ENCODE measurements around the gene EGR2.

The EGR2 gene

DNA sequence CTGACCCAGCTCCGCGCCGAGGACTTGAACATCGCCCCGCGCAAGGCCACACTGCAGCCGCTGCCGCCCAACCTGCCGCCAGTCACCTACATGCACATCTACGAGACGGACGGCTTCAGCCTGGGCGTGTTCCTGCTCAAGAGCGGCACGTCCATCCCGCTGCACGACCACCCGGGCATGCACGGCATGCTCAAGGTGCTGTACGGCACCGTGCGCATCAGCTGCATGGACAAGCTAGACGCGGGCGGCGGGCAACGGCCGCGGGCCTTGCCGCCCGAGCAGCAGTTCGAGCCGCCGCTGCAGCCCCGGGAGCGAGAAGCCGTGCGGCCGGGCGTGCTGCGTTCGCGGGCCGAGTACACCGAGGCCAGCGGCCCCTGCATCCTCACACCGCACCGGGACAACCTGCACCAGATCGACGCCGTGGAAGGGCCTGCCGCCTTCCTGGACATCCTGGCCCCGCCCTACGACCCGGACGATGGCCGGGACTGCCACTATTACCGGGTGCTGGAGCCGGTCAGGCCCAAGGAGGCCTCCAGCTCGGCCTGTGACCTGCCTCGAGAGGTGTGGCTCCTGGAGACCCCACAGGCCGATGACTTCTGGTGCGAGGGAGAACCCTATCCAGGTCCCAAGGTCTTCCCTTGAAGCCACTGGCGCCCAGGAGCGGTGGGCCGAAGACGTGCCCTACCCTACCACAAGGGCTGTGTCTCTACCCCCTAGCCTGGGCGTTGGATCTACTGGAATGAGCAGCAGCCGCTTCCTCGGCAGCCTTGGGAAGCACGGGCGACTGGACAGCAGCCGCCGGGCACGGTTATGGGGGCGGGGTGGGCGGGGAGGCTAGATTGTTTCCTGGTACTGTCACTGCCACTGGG, 10.7 kb downstream of the EGR2 start:
- Histone ChIP-seq H3K36me3 (ENCODE audit: insufficient read depth, insufficient read length, low read length) (peaks cover 21% of the 10 kb centered on the region), H3K4me3 (ENCODE audit: insufficient read length, low read depth) (peak overlapping the region; percentile 85), H3K4me1 (ENCODE audit: insufficient read depth, insufficient read length) (no peaks in the 10 kb centered on the region), H3K27me3 (ENCODE audit: insufficient read depth, insufficient read length) (no peaks in the 10 kb centered on the region), H3K9me3 (ENCODE audit: insufficient read depth, low read length) (no peaks in the 10 kb centered on the region), H3K9ac (ENCODE audit: insufficient read length, low read depth) (peak overlapping the region; percentile 97)
- TF ChIP-seq SUZ12 (IDR thresholded peaks at IDR 0.05; ENCODE audit: extremely low read depth, insufficient read depth, insufficient read length): no peak
- no peak for TF ChIP-seq ZNF274 (IDR thresholded peaks at IDR 0.05; ENCODE audit: low read depth, low read length)
- TF ChIP-seq YY1 (IDR thresholded peaks at IDR 0.05; ENCODE audit: insufficient read depth, insufficient read length): no peak
- DNase-seq (ENCODE audit: low read depth, low spot score): no peak

DNA sequence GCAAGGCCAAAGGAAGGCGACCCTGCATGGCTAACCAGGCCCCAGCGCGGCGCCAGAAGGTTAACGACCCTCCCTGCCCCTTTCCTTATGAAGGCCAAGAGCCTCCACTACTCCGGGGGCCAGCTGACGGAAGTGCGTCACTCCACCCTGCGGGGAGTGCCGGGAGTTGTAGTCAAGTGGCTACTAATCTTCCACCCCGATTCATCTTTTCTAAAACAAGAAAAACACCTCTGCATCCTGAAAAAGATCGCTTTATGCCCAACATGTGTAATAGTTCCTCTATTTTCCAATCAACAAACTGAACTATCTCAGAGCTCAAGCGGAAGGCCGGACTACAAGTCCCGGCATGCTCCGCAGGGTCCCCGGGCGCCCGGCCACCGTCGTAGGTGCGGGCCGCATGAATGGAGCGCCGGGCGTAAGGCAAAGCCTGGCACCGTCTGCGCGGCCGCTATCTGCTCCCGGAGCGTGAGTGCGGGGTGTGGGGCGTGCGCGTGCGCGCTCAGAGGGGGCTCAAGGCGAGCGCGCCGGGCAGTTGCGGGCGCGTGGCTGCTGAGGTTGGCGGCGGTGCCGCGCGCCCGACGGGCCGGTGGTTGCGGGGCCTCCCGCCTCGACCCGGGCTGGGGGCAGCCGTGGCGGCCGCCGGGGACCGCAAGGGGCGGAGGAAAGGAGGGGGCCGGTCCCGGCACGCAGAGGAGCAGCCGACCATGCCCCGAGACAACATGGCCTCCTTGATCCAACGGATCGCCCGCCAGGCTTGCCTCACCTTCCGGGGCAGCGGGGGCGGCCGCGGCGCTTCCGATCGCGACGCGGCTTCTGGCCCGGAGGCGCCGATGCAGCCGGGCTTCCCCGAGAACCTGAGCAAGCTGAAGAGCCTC, 11.6 kb downstream of the EGR2 start, which contains the start of gene ADO:
Gene ADO (plus strand): TSS at position 365 of the 875 bp plus-strand sequence. CDS start 340 bp downstream, at position 705.
- H3K4me3 ChIP-seq (ENCODE audit: insufficient read length, low read depth): peak within 1 kb of the TSS; percentile 85
- peaks cover 21% of the 10 kb centered on the region for H3K36me3 ChIP-seq (ENCODE audit: insufficient read depth, insufficient read length, low read length)
- DNase-seq (ENCODE audit: low read depth, low spot score): peak; percentile 66

DNA sequence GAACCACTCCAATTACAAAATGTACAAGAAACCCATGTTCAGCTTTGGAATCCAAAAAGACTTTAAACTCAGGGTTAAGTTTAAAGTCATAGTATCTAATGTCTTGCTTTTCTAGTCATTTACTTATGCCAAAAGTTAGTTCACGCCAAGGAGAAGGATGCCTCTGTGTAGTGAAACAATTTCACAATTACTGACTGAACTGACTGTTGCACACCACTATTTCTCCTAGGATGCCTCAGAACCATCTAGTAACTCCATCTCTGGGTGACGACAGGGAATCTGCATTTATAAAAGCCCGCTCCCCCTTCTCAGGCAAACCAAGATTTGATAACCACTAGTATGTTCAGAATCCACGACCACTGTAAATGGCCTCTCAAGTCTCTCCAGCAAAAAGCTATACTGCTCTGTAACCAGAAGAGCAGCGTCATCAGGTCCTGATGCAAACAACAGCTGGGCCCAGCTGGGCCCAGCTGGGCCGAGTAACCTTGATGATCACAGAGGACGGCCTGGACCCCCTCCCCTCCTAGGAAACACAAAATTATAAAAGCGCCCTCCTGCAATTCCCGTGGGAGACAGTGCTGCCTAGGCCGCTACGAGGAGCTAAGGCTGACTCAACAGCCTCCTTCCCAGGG, 12.3 kb downstream of the EGR2 start:
- H3K9ac ChIP-seq (ENCODE audit: insufficient read length, low read depth): peak overlapping the region; percentile 97
- DNase-seq (ENCODE audit: low read depth, low spot score): no peak
- H3K4me1 ChIP-seq (ENCODE audit: insufficient read depth, insufficient read length): no peaks in the 10 kb centered on the region
- no peaks in the 10 kb centered on the region for H3K9me3 ChIP-seq (ENCODE audit: insufficient read depth, low read length)
- peaks cover 18% of the 10 kb centered on the region for H3K36me3 ChIP-seq (ENCODE audit: insufficient read depth, insufficient read length, low read length)
- no peaks in the 10 kb centered on the region for H3K27me3 ChIP-seq (ENCODE audit: insufficient read depth, insufficient read length)
- H3K4me3 ChIP-seq (ENCODE audit: insufficient read length, low read depth): peak overlapping the region; percentile 85
- no peak for TF ChIP-seq SUZ12 (IDR thresholded peaks at IDR 0.05; ENCODE audit: extremely low read depth, insufficient read depth, insufficient read length)
- no peak for TF ChIP-seq ZNF274 (IDR thresholded peaks at IDR 0.05; ENCODE audit: low read depth, low read length)
- TF ChIP-seq YY1 (IDR thresholded peaks at IDR 0.05; ENCODE audit: insufficient read depth, insufficient read length): no peak

More for the DNA sequence above, 11.6 kb downstream of the EGR2 start, which contains the start of gene ADO:
- Histone ChIP-seq H3K4me1 (ENCODE audit: insufficient read depth, insufficient read length) (no peaks in the 10 kb centered on the region), H3K9me3 (ENCODE audit: insufficient read depth, low read length) (no peaks in the 10 kb centered on the region), H3K27me3 (ENCODE audit: insufficient read depth, insufficient read length) (no peaks in the 10 kb centered on the region), H3K9ac (ENCODE audit: insufficient read length, low read depth) (peak within 1 kb of the TSS; percentile 97)
- no peak for TF ChIP-seq SUZ12 (IDR thresholded peaks at IDR 0.05; ENCODE audit: extremely low read depth, insufficient read depth, insufficient read length)
- no peak for TF ChIP-seq ZNF274 (IDR thresholded peaks at IDR 0.05; ENCODE audit: low read depth, low read length)
- TF ChIP-seq YY1 (IDR thresholded peaks at IDR 0.05; ENCODE audit: insufficient read depth, insufficient read length): peak; percentile 10

DNA sequence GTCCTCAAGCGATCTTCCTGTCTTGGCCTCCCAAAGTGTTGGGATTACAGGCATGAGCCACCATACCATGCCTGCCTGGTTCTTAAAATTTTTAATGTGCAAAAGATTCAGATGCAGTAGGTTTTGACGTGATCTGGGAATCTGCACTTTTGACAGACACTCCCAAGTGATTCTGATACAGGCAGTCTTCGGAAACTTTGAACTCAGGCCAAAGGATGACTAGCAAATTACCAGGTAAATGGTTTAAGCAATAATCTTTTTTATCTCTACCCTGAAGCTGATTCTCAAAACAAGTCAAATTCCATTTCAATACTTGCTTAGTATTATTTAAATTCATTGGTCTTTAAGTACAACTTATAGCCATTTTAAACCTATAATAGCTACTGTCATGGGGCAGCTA, 14.3 kb downstream of the EGR2 start:
- Histone ChIP-seq H3K9me3 (ENCODE audit: insufficient read depth, low read length) (no peaks in the 10 kb centered on the region), H3K27me3 (ENCODE audit: insufficient read depth, insufficient read length) (no peaks in the 10 kb centered on the region), H3K4me1 (ENCODE audit: insufficient read depth, insufficient read length) (no peaks in the 10 kb centered on the region), H3K9ac (ENCODE audit: insufficient read length, low read depth) (no peak overlapping the region), H3K36me3 (ENCODE audit: insufficient read depth, insufficient read length, low read length) (peaks cover 12% of the 10 kb centered on the region), H3K4me3 (ENCODE audit: insufficient read length, low read depth) (no peak overlapping the region)
- DNase-seq (ENCODE audit: low read depth, low spot score): no peak
- TF ChIP-seq YY1 (IDR thresholded peaks at IDR 0.05; ENCODE audit: insufficient read depth, insufficient read length): no peak
- no peak for TF ChIP-seq ZNF274 (IDR thresholded peaks at IDR 0.05; ENCODE audit: low read depth, low read length)
- TF ChIP-seq SUZ12 (IDR thresholded peaks at IDR 0.05; ENCODE audit: extremely low read depth, insufficient read depth, insufficient read length): no peak

DNA sequence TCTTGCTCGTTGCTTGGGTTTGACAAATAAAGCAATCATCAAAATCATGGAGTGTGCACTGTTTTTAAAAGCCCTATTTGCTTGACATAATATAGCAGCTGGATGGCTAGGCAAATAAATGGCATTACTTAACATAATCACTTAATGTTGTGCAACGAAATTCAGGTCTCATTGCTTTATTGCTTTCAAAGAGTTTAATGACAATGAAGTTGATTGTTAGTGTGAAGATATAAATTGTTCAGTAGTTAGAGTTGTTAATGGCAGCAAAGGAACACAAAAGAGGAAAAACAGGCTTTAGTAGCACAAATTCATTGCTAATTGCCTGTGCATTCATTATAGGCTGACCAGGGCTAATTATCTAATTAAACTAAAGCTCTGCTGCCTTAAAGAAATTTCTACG, 19.3 kb downstream of the EGR2 start:
- Histone ChIP-seq H3K4me1 (ENCODE audit: insufficient read depth, insufficient read length) (no peaks in the 10 kb centered on the region), H3K27me3 (ENCODE audit: insufficient read depth, insufficient read length) (no peaks in the 10 kb centered on the region), H3K4me3 (ENCODE audit: insufficient read length, low read depth) (no peak overlapping the region), H3K9ac (ENCODE audit: insufficient read length, low read depth) (no peak overlapping the region), H3K9me3 (ENCODE audit: insufficient read depth, low read length) (no peaks in the 10 kb centered on the region), H3K36me3 (ENCODE audit: insufficient read depth, insufficient read length, low read length) (no peaks in the 10 kb centered on the region)
- DNase-seq (ENCODE audit: low read depth, low spot score): no peak
- TF ChIP-seq YY1 (IDR thresholded peaks at IDR 0.05; ENCODE audit: insufficient read depth, insufficient read length): no peak
- no peak for TF ChIP-seq ZNF274 (IDR thresholded peaks at IDR 0.05; ENCODE audit: low read depth, low read length)
- TF ChIP-seq SUZ12 (IDR thresholded peaks at IDR 0.05; ENCODE audit: extremely low read depth, insufficient read depth, insufficient read length): no peak

DNA sequence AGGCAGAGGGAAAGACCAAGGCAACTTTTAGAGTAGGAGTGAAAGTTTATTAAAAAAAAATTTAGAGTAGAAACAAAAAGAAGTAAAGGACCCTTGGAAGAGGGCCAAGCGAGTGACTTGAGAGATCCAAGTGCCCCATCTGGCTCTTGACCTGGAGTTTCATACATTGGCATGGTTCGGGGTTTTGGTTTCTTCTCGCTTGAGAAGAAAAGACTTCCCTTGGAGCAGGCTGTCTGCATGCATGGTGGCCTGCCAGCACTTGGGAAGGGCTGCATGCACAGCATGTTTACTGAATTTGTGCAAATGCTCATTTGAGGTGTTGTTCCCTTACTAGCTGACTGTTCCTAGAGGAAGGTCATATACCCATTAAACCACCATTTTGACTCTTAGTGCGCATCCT, 20.4 kb downstream of the EGR2 start:
- H3K4me3 ChIP-seq (ENCODE audit: insufficient read length, low read depth): no peak overlapping the region
- no peaks in the 10 kb centered on the region for H3K27me3 ChIP-seq (ENCODE audit: insufficient read depth, insufficient read length)
- no peaks in the 10 kb centered on the region for H3K9me3 ChIP-seq (ENCODE audit: insufficient read depth, low read length)
- TF ChIP-seq YY1 (IDR thresholded peaks at IDR 0.05; ENCODE audit: insufficient read depth, insufficient read length) (no peak), SUZ12 (IDR thresholded peaks at IDR 0.05; ENCODE audit: extremely low read depth, insufficient read depth, insufficient read length) (no peak), ZNF274 (IDR thresholded peaks at IDR 0.05; ENCODE audit: low read depth, low read length) (no peak)
- no peaks in the 10 kb centered on the region for H3K4me1 ChIP-seq (ENCODE audit: insufficient read depth, insufficient read length)
- H3K9ac ChIP-seq (ENCODE audit: insufficient read length, low read depth): no peak overlapping the region
- DNase-seq (ENCODE audit: low read depth, low spot score): no peak
- no peaks in the 10 kb centered on the region for H3K36me3 ChIP-seq (ENCODE audit: insufficient read depth, insufficient read length, low read length)

Measured in NT2/D1 (cell line).